Measurements from ENCODE around the gene ROR1. TPM values are rescaled to one million over a fixed set of nuclear protein-coding genes. Genes with fewer than 3 reads are reported as not detected.

Gene ROR1
- total RNA-seq (2022) (37.2 TPM in 2 replicates), Bru-seq, nascent RNA (percentile 92 among the genes with signal in this experiment), BruChase-seq, experiment 1, labeled RNA remaining after a 2-hour chase (percentile 90 among the genes with signal in this experiment), BruChase-seq, experiment 2, labeled RNA remaining after a 6-hour chase (percentile 78 among the genes with signal in this experiment)
- long read RNA-seq, full-length matches to known transcripts = 10 of 25 reads
- long read RNA-seq, partial matches to known transcripts = 7 of 25 reads
- long read RNA-seq, other reads (novel, unspliced or antisense) = 8 of 25 reads

DNA sequence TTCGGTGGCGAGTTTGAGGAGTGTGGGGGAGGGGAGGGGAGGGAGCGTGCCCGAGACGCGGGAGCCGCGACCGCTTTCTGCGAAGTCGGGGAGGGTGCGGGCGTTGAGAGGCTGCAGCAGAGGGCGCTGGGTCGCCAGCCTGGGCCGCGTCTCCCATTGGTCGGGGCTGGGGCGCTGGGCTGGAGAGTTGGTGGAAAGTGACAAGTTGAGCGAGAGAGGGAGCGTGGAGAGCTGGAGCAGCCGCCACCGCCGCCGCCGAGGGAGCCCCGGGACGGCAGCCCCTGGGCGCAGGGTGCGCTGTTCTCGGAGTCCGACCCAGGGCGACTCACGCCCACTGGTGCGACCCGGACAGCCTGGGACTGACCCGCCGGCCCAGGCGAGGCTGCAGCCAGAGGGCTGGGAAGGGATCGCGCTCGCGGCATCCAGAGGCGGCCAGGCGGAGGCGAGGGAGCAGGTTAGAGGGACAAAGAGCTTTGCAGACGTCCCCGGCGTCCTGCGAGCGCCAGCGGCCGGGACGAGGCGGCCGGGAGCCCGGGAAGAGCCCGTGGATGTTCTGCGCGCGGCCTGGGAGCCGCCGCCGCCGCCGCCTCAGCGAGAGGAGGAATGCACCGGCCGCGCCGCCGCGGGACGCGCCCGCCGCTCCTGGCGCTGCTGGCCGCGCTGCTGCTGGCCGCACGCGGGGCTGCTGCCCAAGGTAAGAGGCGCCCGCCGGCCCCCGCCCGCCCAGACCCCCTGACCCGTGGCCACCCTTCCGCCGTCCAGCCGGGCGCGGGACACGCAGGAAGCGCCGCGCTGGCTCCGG lies at the start of gene ROR1:
Gene ROR1 (plus strand): TSS at position 203 of the 802 bp plus-strand sequence.
- Histone ChIP-seq H3K27me3 (replicated peaks; ENCODE audit: control insufficient read depth, insufficient read depth, low read length) (no peaks in the 10 kb centered on the region), H3K4me1 (peaks cover 13% of the 10 kb centered on the region), H3K36me3 (ENCODE audit: control insufficient read depth, insufficient read depth, low read length) (no peaks in the 10 kb centered on the region), H3K9me3 (no peaks in the 10 kb centered on the region), H3K4me3 (ENCODE audit: low read depth, low read length) (peak within 1 kb of the TSS; percentile 84)
- CTCF ChIA-PET = interaction anchor here (0.8 to 2.4 kb wide), 7 partner anchors 78 to 390 kb away, joined by 3 to 10 read pairs (median 7); no protein-coding TSS in a partner anchor
- Mint-ChIP-seq H3K27me3 (ENCODE audit: insufficient read depth, unreplicated experiment) (no peaks in the 10 kb centered on the region), H3K36me3 (ENCODE audit: insufficient read depth, unreplicated experiment) (no peaks in the 10 kb centered on the region), H3K4me3 (ENCODE audit: unreplicated experiment) (peak within 1 kb of the TSS; percentile 97), H3K9me3 (ENCODE audit: unreplicated experiment) (no peaks in the 10 kb centered on the region), H3K4me1 (ENCODE audit: low read depth, unreplicated experiment) (peaks cover 12% of the 10 kb centered on the region), H3K27ac (ENCODE audit: unreplicated experiment) (peak within 1 kb of the TSS; percentile 77)
- no TSS peak for BruUV-seq (replicated peaks)
- intact Hi-C loops (cut with micrococcal nuclease; ENCODE audit: unreplicated experiment) = loop anchor here (1.0 to 10.0 kb wide), 7 partner anchors 57 to 468 kb away; no protein-coding TSS in a partner anchor
- DNase-seq = peak; percentile 87 to 90
- TF ChIP-seq, protein P1, sequence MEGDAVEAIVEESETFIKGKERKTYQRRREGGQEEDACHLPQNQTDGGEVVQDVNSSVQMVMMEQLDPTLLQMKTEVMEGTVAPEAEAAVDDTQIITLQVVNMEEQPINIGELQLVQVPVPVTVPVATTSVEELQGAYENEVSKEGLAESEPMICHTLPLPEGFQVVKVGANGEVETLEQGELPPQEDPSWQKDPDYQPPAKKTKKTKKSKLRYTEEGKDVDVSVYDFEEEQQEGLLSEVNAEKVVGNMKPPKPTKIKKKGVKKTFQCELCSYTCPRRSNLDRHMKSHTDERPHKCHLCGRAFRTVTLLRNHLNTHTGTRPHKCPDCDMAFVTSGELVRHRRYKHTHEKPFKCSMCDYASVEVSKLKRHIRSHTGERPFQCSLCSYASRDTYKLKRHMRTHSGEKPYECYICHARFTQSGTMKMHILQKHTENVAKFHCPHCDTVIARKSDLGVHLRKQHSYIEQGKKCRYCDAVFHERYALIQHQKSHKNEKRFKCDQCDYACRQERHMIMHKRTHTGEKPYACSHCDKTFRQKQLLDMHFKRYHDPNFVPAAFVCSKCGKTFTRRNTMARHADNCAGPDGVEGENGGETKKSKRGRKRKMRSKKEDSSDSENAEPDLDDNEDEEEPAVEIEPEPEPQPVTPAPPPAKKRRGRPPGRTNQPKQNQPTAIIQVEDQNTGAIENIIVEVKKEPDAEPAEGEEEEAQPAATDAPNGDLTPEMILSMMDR (IDR thresholded peaks at IDR 0.05; ENCODE audit: insufficient read depth in 1 of 2, low read depth in 1 of 2, low read length in 1 of 2, severe bottlenecking in 1 of 2, unreplicated experiment in 1 of 2) = peak; percentile 32 to 64
- POLR2A ChIA-PET = interaction anchor here (0.6 kb wide), 2 partner anchors 100 to 209 kb away, joined by 3 read pairs; no protein-coding TSS in a partner anchor

DNA sequence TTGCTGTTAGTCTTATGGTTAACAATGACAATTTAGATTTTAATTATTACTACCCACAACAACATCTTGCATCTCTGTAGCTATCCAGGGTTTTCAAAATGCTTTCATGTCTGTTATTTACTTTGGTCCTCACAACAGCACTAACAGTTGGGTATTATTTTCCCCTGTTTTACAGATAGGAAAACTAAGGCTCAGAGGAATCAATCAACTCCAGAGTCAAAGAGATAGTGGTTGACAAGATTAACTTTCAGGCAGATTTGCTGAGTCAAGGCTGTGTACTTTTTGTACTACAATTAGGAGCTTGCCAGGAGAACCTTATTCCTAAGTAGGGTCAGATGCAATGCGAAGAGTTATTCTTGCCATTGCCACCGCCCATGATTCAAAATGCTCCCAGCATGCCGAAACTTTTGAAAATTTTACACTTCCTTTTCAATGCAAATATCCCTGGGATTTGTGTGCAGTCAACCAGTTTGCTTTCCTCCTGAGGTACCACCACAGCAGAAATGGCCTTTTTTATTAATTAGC lies 49.4 kb upstream of the ROR1 start:
- CTCF ChIA-PET = no interaction called here
- POLR2A ChIA-PET = no interaction called here

More for the DNA sequence above, 49.4 kb upstream of the ROR1 start:
- Histone ChIP-seq H3K4me1 (peaks cover 35% of the 10 kb centered on the region), H3K36me3 (ENCODE audit: control insufficient read depth, insufficient read depth, low read length) (no peaks in the 10 kb centered on the region), H3K4me3 (ENCODE audit: low read depth, low read length) (no peak overlapping the region), H3K9me3 (no peaks in the 10 kb centered on the region; the same call in 1 of the 2 replicates), H3K27me3 (replicated peaks; ENCODE audit: control insufficient read depth, insufficient read depth, low read length) (no peaks in the 10 kb centered on the region)
- DNase-seq = no peak
- no peak overlapping the region for H3K4me3 Mint-ChIP-seq (ENCODE audit: unreplicated experiment)
- TF ChIP-seq, protein P1 (IDR thresholded peaks at IDR 0.05; ENCODE audit: insufficient read depth in 1 of 2, low read depth in 1 of 2, low read length in 1 of 2, severe bottlenecking in 1 of 2, unreplicated experiment in 1 of 2) = no peak
- H3K4me1 Mint-ChIP-seq (ENCODE audit: low read depth, unreplicated experiment) = peaks cover 22% of the 10 kb centered on the region
- BruUV-seq (replicated peaks) = no TSS peak
- no peaks in the 10 kb centered on the region for H3K9me3 Mint-ChIP-seq (ENCODE audit: unreplicated experiment)
- H3K27ac Mint-ChIP-seq (ENCODE audit: unreplicated experiment) = peak overlapping the region; percentile 82
- intact Hi-C loops (cut with micrococcal nuclease; ENCODE audit: unreplicated experiment) = no loop called here
- H3K36me3 Mint-ChIP-seq (ENCODE audit: insufficient read depth, unreplicated experiment) = peaks cover 10% of the 10 kb centered on the region
- H3K27me3 Mint-ChIP-seq (ENCODE audit: insufficient read depth, unreplicated experiment) = no peaks in the 10 kb centered on the region

All from Caco-2 (cell line).